SK-N-SH treated with all-trans-retinoic acid at 6 μM for 48 hours (cell line): ENCODE data around the gene CDC42SE2.

Experiments
- ARNTL ChIP-seq: fragments of 450-650 bp; formaldehyde crosslinking; IDR thresholded peaks from 2 replicates; pipeline ENCODE4 v1.5.0; 2020; ENCODE audit warnings: low read depth, mild to moderate bottlenecking, moderate library complexity, borderline replicate concordance
- CSDC2 ChIP-seq: fragments of 250-450 bp; sonication (Bioruptor Pico); IDR thresholded peaks from 2 replicates; pipeline ENCODE4 v1.5.0; 2020; ENCODE audit warnings: mild to moderate bottlenecking, moderate library complexity
- ESRRG ChIP-seq: fragments of 250-450 bp; sonication (Bioruptor Pico); IDR thresholded peaks from 2 replicates; pipeline ENCODE4 v1.6.1; 2021; ENCODE audit warnings: mild to moderate bottlenecking
- GLIS3 ChIP-seq: fragments of 250-450 bp; sonication (Bioruptor Pico); IDR thresholded peaks from 2 replicates; pipeline ENCODE4 v1.5.0; 2020; ENCODE audit warnings: mild to moderate bottlenecking, moderate library complexity
- OSR1 ChIP-seq: fragments of 250-450 bp; sonication (Bioruptor Pico); IDR thresholded peaks from 2 replicates; pipeline ENCODE4 v1.8.0; 2022; ENCODE audit warnings: moderate library complexity, mild to moderate bottlenecking, inconsistent platforms
- TCF4 ChIP-seq: fragments of 250-450 bp; sonication (Bioruptor Pico); IDR thresholded peaks from 2 replicates; pipeline ENCODE4 v1.8.0; 2021; ENCODE audit warnings: mild to moderate bottlenecking, moderate library complexity, borderline replicate concordance
- TOX ChIP-seq: fragments of 250-450 bp; sonication (Bioruptor Pico); IDR thresholded peaks from 2 replicates; pipeline ENCODE4 v1.8.0; 2021; ENCODE audit warnings: mild to moderate bottlenecking, moderate library complexity, borderline replicate concordance
- ZFP30 ChIP-seq: fragments of 450-650 bp; formaldehyde crosslinking; IDR thresholded peaks from 2 replicates; pipeline ENCODE4 v1.5.0; 2022; ENCODE audit warnings: mild to moderate bottlenecking, moderate library complexity
- ZNF8 ChIP-seq: fragments of 450-650 bp; formaldehyde crosslinking; IDR thresholded peaks from 2 replicates; pipeline ENCODE4 v1.5.0; 2020; ENCODE audit warnings: mild to moderate bottlenecking, moderate library complexity
- TF ChIP-seq, protein P1 (sequence below): fragments of 250-450 bp; sonication (Bioruptor Pico); IDR thresholded peaks from 2 replicates; pipeline ENCODE4 v1.5.1; 2020; ENCODE audit warnings: low read depth, mild to moderate bottlenecking, moderate library complexity
- TF ChIP-seq, protein P2 (sequence below): fragments of 250-450 bp; sonication (Bioruptor Pico); IDR thresholded peaks from 2 replicates; pipeline ENCODE4 v1.8.0; 2021; ENCODE audit warnings: low read depth, mild to moderate bottlenecking, moderate library complexity, borderline replicate concordance
- TF ChIP-seq, protein P3 (sequence below): fragments of 250-450 bp; sonication (Bioruptor Pico); IDR thresholded peaks from 2 replicates; pipeline ENCODE4 v1.8.0; 2020; ENCODE audit warnings: mild to moderate bottlenecking, moderate library complexity, borderline replicate concordance

DNA sequence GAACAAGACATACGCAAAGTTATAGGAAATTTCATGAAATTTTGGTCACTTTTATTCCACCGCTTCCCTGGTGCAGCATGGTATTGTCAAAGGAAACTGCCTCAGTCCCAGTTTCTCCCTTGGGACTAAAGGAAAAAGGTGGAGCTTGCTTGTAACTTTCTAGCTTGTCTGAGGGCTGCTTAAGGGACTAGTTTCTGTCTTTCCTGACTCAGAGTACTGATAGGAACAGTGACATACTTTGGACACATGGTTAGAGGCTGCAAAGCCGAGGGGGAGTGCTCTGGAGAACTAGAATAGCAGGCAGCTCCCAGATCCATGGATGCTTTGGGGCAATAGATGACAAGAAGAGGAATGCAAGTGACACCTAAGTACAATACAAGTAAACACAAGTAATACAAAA, 136.7 kb downstream of the CDC42SE2 start:
- TF ChIP-seq OSR1 (CRISPR knock-in tag) (no peak), ZFP30 (no peak), TCF4 (CRISPR knock-in tag) (no peak), TOX (CRISPR knock-in tag) (no peak), ARNTL (CRISPR knock-in tag) (no peak), ESRRG (no peak), CSDC2 (CRISPR knock-in tag) (no peak), ZNF8 (CRISPR knock-in tag) (no peak), GLIS3 (CRISPR knock-in tag) (no peak)
- TF ChIP-seq, protein P1, sequence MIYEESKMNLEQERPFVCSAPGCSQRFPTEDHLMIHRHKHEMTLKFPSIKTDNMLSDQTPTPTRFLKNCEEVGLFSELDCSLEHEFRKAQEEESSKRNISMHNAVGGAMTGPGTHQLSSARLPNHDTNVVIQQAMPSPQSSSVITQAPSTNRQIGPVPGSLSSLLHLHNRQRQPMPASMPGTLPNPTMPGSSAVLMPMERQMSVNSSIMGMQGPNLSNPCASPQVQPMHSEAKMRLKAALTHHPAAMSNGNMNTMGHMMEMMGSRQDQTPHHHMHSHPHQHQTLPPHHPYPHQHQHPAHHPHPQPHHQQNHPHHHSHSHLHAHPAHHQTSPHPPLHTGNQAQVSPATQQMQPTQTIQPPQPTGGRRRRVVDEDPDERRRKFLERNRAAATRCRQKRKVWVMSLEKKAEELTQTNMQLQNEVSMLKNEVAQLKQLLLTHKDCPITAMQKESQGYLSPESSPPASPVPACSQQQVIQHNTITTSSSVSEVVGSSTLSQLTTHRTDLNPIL (CRISPR knock-in tag) = no peak
- TF ChIP-seq, protein P2, sequence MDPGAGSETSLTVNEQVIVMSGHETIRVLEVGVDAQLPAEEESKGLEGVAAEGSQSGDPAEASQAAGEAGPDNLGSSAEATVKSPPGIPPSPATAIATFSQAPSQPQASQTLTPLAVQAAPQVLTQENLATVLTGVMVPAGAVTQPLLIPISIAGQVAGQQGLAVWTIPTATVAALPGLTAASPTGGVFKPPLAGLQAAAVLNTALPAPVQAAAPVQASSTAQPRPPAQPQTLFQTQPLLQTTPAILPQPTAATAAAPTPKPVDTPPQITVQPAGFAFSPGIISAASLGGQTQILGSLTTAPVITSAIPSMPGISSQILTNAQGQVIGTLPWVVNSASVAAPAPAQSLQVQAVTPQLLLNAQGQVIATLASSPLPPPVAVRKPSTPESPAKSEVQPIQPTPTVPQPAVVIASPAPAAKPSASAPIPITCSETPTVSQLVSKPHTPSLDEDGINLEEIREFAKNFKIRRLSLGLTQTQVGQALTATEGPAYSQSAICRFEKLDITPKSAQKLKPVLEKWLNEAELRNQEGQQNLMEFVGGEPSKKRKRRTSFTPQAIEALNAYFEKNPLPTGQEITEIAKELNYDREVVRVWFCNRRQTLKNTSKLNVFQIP = no peak
- TF ChIP-seq, protein P3, sequence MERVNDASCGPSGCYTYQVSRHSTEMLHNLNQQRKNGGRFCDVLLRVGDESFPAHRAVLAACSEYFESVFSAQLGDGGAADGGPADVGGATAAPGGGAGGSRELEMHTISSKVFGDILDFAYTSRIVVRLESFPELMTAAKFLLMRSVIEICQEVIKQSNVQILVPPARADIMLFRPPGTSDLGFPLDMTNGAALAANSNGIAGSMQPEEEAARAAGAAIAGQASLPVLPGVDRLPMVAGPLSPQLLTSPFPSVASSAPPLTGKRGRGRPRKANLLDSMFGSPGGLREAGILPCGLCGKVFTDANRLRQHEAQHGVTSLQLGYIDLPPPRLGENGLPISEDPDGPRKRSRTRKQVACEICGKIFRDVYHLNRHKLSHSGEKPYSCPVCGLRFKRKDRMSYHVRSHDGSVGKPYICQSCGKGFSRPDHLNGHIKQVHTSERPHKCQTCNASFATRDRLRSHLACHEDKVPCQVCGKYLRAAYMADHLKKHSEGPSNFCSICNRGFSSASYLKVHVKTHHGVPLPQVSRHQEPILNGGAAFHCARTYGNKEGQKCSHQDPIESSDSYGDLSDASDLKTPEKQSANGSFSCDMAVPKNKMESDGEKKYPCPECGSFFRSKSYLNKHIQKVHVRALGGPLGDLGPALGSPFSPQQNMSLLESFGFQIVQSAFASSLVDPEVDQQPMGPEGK = no peak
